GM19438 (cell line): Measurements from ENCODE around the gene FBXL22.
"Not testable (repeated sequence)": the region's sequence is repeated elsewhere in the genome, so short reads cannot be mapped to it uniquely, and the experiment has no call there.

Source experiments
- ATAC-seq: cut with Tn5 transposase; IDR thresholded peaks from one replicate; pipeline ENCODE4 v1.9.1; 2021; ENCODE audit warnings: low read depth; ENCODE audit not compliant: unreplicated experiment

The FBXL22 gene

GRCh38 chr15:63611177-63611576 is 14.0 kb downstream of the FBXL22 start:
- ATAC-seq: no peak

- no peak for ATAC-seq
Measured at GRCh38 chr15:63612300-63612699, 15.1 kb downstream of the FBXL22 start.

- no peak for ATAC-seq
Measured at GRCh38 chr15:63615935-63616334, 18.7 kb downstream of the FBXL22 start.

DNA sequence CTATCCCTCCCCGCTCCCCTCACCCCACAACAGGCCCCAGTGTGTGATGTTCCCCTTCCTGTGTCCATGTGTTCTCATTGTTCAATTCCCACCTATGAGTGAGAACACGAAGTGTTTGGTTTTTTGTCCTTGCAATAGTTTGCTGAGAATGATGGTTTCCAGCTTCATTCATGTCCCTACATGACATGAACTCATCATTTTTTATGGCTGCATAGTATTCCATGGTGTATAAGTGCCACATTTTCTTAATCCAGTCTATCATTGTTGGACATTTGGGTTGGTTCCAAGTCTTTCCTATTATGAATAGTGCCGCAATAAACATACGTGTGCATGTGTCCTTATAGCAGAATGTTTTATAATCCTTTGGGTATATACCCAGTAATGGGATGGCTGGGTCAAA is 20.0 kb downstream of the FBXL22 start:
- not testable (repeated sequence) for ATAC-seq

DNA sequence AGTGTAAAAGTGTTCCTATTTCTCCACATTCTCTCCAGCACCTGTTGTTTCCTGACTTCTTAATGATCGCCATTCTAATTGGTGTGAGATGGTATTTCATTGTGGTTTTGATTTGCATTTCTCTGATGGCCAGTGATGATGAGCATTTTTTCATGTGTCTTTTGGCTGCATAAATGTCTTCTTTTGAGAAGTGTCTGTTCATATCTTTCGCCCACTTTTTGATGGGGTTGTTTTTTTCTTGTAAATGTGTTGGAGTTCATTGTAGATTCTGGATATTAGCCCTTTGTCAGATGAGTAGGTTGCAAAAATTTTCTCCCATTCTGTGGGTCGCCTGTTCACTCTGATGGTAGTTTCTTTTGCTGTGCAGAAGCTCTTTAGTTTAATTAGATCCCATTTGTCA is 20.4 kb downstream of the FBXL22 start:
- ATAC-seq: not testable (repeated sequence)

DNA sequence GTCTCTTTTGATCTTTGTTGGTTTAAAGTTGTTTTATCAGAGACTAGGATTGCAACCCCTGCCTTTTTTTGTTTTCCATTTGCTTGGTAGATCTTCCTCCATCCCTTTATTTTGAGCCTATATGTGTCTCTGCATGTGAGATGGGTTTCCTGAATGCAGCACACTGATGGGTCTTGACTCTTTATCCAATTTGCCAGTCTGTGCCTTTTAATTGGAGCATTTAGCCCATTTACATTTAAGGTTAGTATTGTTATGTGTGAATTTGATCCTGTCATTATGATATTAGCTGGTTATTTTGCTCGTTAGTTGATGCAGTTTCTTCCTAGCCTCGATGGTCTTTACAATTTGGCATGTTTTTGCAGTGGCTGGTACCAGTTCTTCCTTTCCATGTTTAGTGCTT is 23.6 kb downstream of the FBXL22 start:
- not testable (repeated sequence) for ATAC-seq

GRCh38 chr15:63623232-63623969 is 26.2 kb downstream of the FBXL22 start:
- no peak for ATAC-seq

DNA sequence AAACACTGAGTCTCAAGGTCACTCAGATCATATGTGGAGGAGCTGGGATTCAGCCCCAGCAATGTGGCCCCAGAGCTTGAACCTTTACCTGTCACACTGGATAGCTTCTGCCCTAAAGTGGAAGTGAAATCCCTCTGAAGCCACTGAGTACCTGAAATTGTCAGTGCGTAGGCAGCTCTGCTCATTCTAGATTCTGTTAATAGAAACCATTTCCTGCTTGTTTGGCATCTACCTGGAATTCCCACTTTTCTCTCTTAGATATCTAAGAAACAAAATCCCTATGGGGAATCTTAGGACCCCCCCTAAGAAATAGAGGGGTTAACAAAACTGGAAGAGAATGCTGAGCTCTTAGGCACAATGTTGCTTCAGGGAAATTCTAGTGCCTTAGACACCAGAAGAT is 29.8 kb downstream of the FBXL22 start:
- ATAC-seq: peak; percentile 68

DNA sequence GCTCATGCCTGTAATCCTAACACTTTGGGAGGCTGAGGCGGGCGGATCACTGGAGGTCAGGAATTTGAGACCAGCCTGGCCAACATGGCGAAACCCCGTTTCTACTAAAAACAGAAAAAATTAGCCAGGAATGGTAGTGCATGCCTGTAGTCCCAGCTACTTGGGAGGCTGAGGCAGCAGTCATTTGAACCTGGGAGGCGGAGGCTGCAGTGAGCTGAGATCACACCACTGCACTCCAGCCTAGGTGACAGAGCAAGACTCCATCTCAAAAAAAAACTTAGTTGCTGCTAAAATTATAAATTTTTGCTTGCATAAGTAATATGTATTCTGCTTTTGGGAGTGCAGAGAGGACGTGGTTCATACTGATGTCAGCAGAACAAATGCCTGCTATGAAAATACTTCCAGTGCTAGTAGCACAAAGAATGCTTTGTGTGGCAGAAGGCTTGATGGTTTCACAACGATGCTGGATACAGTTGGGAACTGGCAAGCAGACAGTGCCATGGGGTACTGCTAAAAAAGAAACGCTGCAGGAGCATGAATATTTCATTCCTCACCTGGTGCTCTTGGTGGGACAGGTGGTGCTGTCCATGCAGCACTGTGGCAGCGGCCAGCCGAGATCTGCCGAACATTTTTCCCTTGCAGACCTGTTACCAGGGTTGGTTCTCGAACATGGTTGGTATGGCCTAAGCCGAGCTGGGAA is 31.1 kb downstream of the FBXL22 start:
- ATAC-seq: no peak

- ATAC-seq: no peak
Measured at GRCh38 chr15:63630036-63630751, 33.0 kb downstream of the FBXL22 start.

DNA sequence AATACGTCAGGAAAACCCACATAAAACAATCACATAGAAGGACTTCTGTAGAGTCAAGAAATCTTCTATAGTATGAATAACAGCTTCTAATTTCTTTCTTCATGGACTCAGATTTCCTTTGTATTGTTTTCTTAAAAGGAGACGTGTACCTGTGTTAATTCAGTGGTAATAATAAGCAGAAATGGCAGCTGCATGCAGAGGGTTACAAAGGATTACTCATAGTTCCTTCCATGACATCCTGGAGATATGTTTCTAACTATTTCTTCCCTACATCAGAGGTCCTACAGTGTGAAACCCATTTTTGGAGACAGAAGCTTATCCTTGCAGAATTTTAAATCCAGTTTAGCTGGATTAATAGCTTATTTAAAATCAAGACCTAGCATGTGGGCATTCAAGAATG is 36.1 kb downstream of the FBXL22 start:
- no peak for ATAC-seq

DNA sequence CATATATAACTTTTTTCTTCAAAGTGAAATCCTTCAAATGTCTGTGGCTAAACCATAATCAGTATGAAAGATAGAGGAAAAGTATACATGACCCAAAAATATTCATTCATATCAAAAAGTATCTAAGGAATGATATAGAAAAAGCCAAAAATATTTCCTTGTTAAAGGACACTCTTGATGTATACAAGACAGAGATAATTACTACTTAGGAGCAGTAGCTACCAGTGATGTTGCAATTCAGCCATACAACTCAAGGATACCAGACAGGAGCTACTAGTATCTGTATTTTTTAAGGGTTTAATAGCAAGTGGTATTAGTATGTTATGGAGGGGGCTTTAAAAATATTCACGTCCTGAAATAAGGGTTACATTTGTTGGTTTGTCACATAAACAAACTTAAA is 37.0 kb downstream of the FBXL22 start:
- ATAC-seq: no peak

GRCh38 chr15:63636518-63637061 is 39.4 kb downstream of the FBXL22 start:
- ATAC-seq: no peak

DNA sequence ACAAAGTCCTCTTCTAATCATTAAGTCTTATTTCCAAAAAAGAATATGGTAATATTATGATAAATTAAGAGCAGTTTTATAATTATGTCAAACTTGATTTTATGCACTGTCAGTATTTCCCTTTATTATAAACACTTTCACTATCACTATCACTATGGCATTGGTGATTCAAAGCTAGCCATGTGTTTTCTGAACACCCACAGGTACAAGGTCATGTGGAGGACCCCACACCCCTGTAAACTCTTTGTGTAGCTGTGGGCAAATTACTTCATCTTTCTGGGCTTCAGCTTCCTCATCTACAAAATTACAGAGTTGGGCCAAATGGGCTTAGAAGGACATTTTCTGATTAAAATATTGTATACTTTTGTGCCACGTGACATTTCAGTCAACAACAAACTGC is 41.7 kb downstream of the FBXL22 start:
- no peak for ATAC-seq

DNA sequence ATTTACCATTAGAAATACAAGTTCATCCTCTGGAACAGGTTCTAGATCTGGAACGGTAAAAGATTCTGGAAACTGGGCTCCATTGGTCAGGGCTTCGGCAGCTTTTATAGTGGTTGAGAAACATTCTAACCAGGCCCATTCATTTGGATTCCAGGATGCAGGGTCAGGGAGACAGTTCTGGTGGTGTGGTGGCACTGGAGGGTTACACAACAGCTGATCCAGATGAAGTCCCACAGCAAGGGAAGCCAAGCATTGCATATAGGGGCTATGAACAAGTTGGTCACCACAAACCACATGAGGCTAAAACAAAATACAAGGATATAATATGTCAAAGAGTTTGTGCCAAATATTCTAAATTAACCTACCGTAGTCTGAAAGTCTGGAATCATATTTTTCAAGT is 43.0 kb downstream of the FBXL22 start:
- ATAC-seq: no peak
